Glutamatergic neuron (in vitro differentiated cells): Measurements from ENCODE around the gene SLC7A7. TPM values are rescaled to one million over a fixed set of nuclear protein-coding genes. Genes with fewer than 3 reads are reported as not detected.

Experiments
- DNase-seq: peaks from one replicate; pipeline ENCODE4 v3.0.0; 2022
- H3K27ac Mint-ChIP-seq: one replicate; pipeline ENCODE4 v1.8.0; 2020; ENCODE audit warnings: mild to moderate bottlenecking, mixed read lengths, inconsistent platforms; ENCODE audit not compliant: unreplicated experiment
- H3K27me3 Mint-ChIP-seq: one replicate; pipeline ENCODE4 v1.8.0; 2020; ENCODE audit warnings: mild to moderate bottlenecking, moderate library complexity, mixed read lengths, inconsistent platforms; ENCODE audit not compliant: unreplicated experiment
- H3K36me3 Mint-ChIP-seq: one replicate; pipeline ENCODE4 v1.8.0; 2020; ENCODE audit warnings: mild to moderate bottlenecking, mixed read lengths, inconsistent platforms; ENCODE audit not compliant: unreplicated experiment
- H3K4me1 Mint-ChIP-seq: one replicate; pipeline ENCODE4 v1.8.0; 2020; ENCODE audit warnings: mild to moderate bottlenecking, low read depth, mixed read lengths, inconsistent platforms; ENCODE audit not compliant: unreplicated experiment
- H3K4me3 Mint-ChIP-seq: one replicate; pipeline ENCODE4 v1.8.0; 2020; ENCODE audit warnings: mild to moderate bottlenecking, mixed read lengths, inconsistent platforms; ENCODE audit not compliant: unreplicated experiment
- H3K9me3 Mint-ChIP-seq: one replicate; pipeline ENCODE4 v1.8.0; 2020; ENCODE audit warnings: mild to moderate bottlenecking, moderate library complexity, mixed read lengths, inconsistent platforms; ENCODE audit not compliant: unreplicated experiment
- total RNA-seq: library from RNA; stranded (reverse); fragmentation: NEBNext Ultra II Directional; extraction: Animal tissue kit (Norgen Biotek cat#: 25700); gene quantifications from one replicate; pipeline ENCODE4 v1.2.1, GENCODE V29; 2021; ENCODE audit not compliant: unreplicated experiment
- TF ChIP-seq, protein P1 (sequence below): fragments of 200-600 bp; sonication (generic); IDR thresholded peaks from one replicate; pipeline ENCODE4 v1.5.0; 2021; ENCODE audit not compliant: partially characterized antibody, unreplicated experiment

The SLC7A7 gene
- total RNA-seq, 1 donor from 2014 or later: 1.7 TPM

GRCh38 chr14:22850944-22851764 is 35.9 kb upstream of the SLC7A7 start:
- Mint-ChIP-seq H3K27ac (no peak overlapping the region), H3K4me3 (no peak overlapping the region), H3K36me3 (no peaks in the 10 kb centered on the region), H3K9me3 (peaks cover 2% of the 10 kb centered on the region), H3K27me3 (peaks cover 2% of the 10 kb centered on the region), H3K4me1 (peaks cover 3% of the 10 kb centered on the region)
- no peak for DNase-seq
- TF ChIP-seq, protein P1, sequence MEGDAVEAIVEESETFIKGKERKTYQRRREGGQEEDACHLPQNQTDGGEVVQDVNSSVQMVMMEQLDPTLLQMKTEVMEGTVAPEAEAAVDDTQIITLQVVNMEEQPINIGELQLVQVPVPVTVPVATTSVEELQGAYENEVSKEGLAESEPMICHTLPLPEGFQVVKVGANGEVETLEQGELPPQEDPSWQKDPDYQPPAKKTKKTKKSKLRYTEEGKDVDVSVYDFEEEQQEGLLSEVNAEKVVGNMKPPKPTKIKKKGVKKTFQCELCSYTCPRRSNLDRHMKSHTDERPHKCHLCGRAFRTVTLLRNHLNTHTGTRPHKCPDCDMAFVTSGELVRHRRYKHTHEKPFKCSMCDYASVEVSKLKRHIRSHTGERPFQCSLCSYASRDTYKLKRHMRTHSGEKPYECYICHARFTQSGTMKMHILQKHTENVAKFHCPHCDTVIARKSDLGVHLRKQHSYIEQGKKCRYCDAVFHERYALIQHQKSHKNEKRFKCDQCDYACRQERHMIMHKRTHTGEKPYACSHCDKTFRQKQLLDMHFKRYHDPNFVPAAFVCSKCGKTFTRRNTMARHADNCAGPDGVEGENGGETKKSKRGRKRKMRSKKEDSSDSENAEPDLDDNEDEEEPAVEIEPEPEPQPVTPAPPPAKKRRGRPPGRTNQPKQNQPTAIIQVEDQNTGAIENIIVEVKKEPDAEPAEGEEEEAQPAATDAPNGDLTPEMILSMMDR: no peak

DNA sequence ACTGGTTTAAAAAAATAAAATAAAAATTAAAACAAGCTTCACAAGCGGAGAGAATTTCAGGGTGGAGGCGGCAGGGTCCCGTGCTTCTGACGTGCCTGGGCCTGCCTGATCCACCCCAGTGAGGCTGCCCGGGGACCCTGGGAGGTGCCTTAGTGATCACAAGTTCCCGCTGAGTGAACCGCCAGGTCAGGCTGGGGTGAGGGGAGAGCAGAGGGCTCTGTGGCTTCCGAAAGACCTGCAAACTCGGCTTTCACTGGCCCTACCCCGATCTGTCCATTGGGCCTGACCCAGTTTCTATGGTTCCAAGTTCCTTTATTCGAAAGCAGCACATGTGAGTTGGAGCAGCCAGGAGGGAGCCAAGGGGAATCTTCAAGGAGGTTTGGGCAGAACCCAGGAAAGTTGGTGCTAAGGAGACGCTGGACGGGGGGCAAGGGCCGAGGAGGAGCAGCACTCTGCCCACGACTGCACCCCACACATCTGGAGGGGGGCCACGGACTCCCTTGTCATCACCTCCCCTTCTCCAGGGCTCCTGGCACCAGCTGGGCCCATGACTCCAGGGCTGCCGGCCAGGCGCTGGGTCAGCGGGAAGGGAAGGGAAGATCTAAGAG is 34.1 kb upstream of the SLC7A7 start:
- H3K4me1 Mint-ChIP-seq: peaks cover 3% of the 10 kb centered on the region
- DNase-seq: no peak
- H3K27ac Mint-ChIP-seq: no peak overlapping the region
- no peaks in the 10 kb centered on the region for H3K36me3 Mint-ChIP-seq
- H3K27me3 Mint-ChIP-seq: peaks cover 5% of the 10 kb centered on the region
- H3K9me3 Mint-ChIP-seq: peaks cover 2% of the 10 kb centered on the region
- TF ChIP-seq, protein P1: no peak
- no peak overlapping the region for H3K4me3 Mint-ChIP-seq

GRCh38 chr14:22848351-22849164 is 33.3 kb upstream of the SLC7A7 start:
- DNase-seq: no peak
- Mint-ChIP-seq H3K4me3 (no peak overlapping the region), H3K4me1 (peaks cover 3% of the 10 kb centered on the region)

GRCh38 chr14:22847661-22848341 is 32.6 kb upstream of the SLC7A7 start:
- H3K27me3 Mint-ChIP-seq: peaks cover 5% of the 10 kb centered on the region
- H3K9me3 Mint-ChIP-seq: peaks cover 2% of the 10 kb centered on the region
- H3K36me3 Mint-ChIP-seq: no peaks in the 10 kb centered on the region
- peak overlapping the region; percentile 28 for H3K27ac Mint-ChIP-seq
- TF ChIP-seq, protein P1: no peak
- DNase-seq: no peak
- H3K4me3 Mint-ChIP-seq: no peak overlapping the region
- peaks cover 3% of the 10 kb centered on the region for H3K4me1 Mint-ChIP-seq

More at GRCh38 chr14:22848351-22849164, 33.3 kb upstream of the SLC7A7 start:
- Mint-ChIP-seq H3K9me3 (peaks cover 2% of the 10 kb centered on the region), H3K36me3 (no peaks in the 10 kb centered on the region), H3K27me3 (peaks cover 5% of the 10 kb centered on the region), H3K27ac (peak overlapping the region; percentile 28)
- TF ChIP-seq, protein P1: no peak
